Ishikawa (cell line): ENCODE measurements around the gene HIF3A.

ENCODE experiments used
- CEBPB ChIP-seq: IDR thresholded peaks from 2 replicates; pipeline ENCODE4 v1.6.1; 2012
- CREB1 ChIP-seq: IDR thresholded peaks from 2 replicates; pipeline ENCODE4 v1.6.1; 2012; ENCODE audit warnings: low read depth
- EGR1 ChIP-seq: IDR thresholded peaks from 2 replicates; pipeline ENCODE4 v1.6.1; 2012
- EP300 ChIP-seq: IDR thresholded peaks from 2 replicates; pipeline ENCODE4 v1.6.1; 2012; ENCODE audit warnings: borderline replicate concordance
- FOXM1 ChIP-seq: IDR thresholded peaks from 2 replicates; pipeline ENCODE4 v1.6.1; 2012; ENCODE audit warnings: low read depth, borderline replicate concordance
- MAX ChIP-seq: IDR thresholded peaks from 2 replicates; pipeline ENCODE4 v1.6.1; 2012
- NFIC ChIP-seq: IDR thresholded peaks from 2 replicates; pipeline ENCODE4 v1.6.1; 2012
- RAD21 ChIP-seq: IDR thresholded peaks from 2 replicates; pipeline ENCODE4 v1.6.1; 2012; ENCODE audit warnings: low read depth
- REST ChIP-seq: IDR thresholded peaks from 2 replicates; pipeline ENCODE4 v1.6.1; 2012; ENCODE audit warnings: low read depth, mild to moderate bottlenecking
- TAF1 ChIP-seq: IDR thresholded peaks from 2 replicates; pipeline ENCODE4 v1.6.1; 2012; ENCODE audit warnings: low read depth, mild to moderate bottlenecking
- TCF12 ChIP-seq: IDR thresholded peaks from 2 replicates; pipeline ENCODE4 v1.6.1; 2012; ENCODE audit warnings: low read depth
- TEAD4 ChIP-seq: IDR thresholded peaks from 2 replicates; pipeline ENCODE4 v1.6.1; 2012
- USF1 ChIP-seq: IDR thresholded peaks from 2 replicates; pipeline ENCODE4 v1.6.1; 2012
- YY1 ChIP-seq: IDR thresholded peaks from 2 replicates; pipeline ENCODE4 v1.6.1; 2012; ENCODE audit warnings: low read depth
- ZBTB7A ChIP-seq: IDR thresholded peaks from 2 replicates; pipeline ENCODE4 v1.6.1; 2012; ENCODE audit warnings: low read depth

Gene HIF3A

GRCh38 chr19:46311444-46311843 lies 14.6 kb downstream of the HIF3A start:
- TF ChIP-seq RAD21 (no peak), REST (no peak), ZBTB7A (no peak)

GRCh38 chr19:46317339-46317738 lies 20.5 kb downstream of the HIF3A start:
- TF ChIP-seq MAX: no peak
- TF ChIP-seq EP300: no peak
- TF ChIP-seq TAF1: no peak
- TF ChIP-seq YY1: no peak
- no peak for TF ChIP-seq NFIC
- no peak for TF ChIP-seq EGR1
- TF ChIP-seq TCF12: no peak
- TF ChIP-seq ZBTB7A: no peak
- TF ChIP-seq CREB1: no peak
- no peak for TF ChIP-seq USF1
- TF ChIP-seq RAD21: no peak

GRCh38 chr19:46319613-46320012 lies 22.8 kb downstream of the HIF3A start:
- no peak for TF ChIP-seq ZBTB7A
- no peak for TF ChIP-seq CEBPB
- no peak for TF ChIP-seq NFIC
- no peak for TF ChIP-seq MAX
- no peak for TF ChIP-seq TAF1
- TF ChIP-seq EGR1: no peak
- no peak for TF ChIP-seq TEAD4
- no peak for TF ChIP-seq EP300
- TF ChIP-seq YY1: no peak
- no peak for TF ChIP-seq TCF12
- TF ChIP-seq REST: no peak
- no peak for TF ChIP-seq USF1
- no peak for TF ChIP-seq CREB1
- TF ChIP-seq RAD21: no peak
- TF ChIP-seq FOXM1: no peak

- TF ChIP-seq USF1 (no peak), REST (no peak)
Observed at GRCh38 chr19:46320559-46320958, 23.7 kb downstream of the HIF3A start.

- no peak for TF ChIP-seq REST
- TF ChIP-seq FOXM1: no peak
- TF ChIP-seq MAX: no peak
- TF ChIP-seq CEBPB: no peak
- no peak for TF ChIP-seq TAF1
- no peak for TF ChIP-seq CREB1
- no peak for TF ChIP-seq EGR1
- TF ChIP-seq RAD21: no peak
- no peak for TF ChIP-seq YY1
- no peak for TF ChIP-seq TCF12
- no peak for TF ChIP-seq ZBTB7A
Observed at GRCh38 chr19:46321653-46322052, 24.8 kb downstream of the HIF3A start.
